NCI-H2196 (cell line): Measurements from ENCODE around the gene TXNRD2.
A peak's percentile ranks its signal among the peaks of the same experiment; 100 is the strongest.

Experiments used
- DNase-seq: peaks from one replicate; lab custom pipeline; 2025; ENCODE audit not compliant: unreplicated experiment; lab: John Stamatoyannopoulos, UW

TXNRD2 gene

DNA sequence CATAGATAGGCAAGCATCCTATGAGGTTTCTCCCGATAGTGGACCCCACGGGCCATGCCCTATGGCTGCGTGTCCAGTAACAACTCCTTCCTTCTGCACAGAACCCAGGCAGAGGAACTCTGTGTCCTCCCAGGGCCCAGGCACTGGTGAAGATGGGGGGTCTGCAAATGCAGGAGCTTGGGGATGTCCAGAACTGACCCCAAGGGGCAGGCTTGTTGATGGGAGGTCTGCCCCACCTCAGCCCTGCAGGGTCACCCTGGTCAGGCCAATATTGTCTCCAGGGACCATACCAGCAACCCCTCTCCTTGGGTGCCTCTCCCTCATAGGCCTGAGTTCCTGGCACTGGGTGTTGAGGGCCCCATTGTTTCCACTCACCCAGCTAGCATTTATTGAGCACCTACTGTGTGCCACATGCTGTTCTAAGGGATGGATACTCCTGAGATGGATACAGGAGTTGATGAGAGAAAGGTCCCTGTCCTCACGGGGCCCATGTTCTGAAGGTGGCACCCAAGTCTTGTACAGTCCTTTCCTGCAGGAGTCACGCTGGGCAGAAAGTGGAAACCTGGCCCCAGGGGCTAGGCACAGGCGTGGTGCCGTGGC lies 26.3 kb upstream of the TXNRD2 start:
- no peak for DNase-seq

DNA sequence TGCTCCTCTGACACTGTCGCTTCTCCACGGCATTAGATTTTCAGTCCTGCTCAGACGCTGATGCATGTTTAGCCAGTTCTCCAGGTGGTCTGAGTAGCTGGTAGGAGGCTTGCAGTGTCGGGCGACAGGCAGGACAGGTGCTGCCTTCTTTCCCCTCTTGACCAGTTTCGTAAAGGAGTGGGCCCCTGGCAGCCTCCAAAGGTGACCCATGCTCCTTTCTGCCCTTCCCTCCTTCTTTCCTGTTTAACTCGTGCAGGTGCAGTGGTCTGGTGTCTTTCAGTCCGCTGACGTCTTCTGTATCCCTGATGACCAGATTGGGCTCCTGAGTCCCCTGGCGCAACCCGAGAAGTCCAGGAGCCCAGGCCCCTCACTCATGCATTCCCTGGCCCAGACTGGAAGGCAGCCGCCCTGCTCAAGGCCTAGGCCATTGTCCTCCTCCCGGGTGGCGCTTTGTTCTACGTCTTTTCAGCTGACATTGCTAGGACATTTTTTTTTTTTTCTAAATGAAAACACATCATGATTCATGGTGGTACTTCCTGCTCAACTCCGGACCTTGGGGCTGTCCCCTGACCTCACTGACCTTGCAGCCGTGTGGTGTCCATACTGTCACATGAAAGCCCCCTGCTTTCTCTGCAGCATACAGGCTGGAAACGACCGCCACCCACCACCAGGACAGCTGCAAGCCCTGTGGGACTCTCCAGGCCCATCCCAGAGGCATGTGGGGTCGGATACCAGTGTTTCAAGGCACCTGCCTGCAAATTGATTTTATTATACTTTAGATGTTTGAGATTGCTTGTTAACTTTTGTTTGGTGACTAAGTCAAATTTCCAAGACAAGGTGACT lies 25.5 kb upstream of the TXNRD2 start:
- DNase-seq = no peak

DNA sequence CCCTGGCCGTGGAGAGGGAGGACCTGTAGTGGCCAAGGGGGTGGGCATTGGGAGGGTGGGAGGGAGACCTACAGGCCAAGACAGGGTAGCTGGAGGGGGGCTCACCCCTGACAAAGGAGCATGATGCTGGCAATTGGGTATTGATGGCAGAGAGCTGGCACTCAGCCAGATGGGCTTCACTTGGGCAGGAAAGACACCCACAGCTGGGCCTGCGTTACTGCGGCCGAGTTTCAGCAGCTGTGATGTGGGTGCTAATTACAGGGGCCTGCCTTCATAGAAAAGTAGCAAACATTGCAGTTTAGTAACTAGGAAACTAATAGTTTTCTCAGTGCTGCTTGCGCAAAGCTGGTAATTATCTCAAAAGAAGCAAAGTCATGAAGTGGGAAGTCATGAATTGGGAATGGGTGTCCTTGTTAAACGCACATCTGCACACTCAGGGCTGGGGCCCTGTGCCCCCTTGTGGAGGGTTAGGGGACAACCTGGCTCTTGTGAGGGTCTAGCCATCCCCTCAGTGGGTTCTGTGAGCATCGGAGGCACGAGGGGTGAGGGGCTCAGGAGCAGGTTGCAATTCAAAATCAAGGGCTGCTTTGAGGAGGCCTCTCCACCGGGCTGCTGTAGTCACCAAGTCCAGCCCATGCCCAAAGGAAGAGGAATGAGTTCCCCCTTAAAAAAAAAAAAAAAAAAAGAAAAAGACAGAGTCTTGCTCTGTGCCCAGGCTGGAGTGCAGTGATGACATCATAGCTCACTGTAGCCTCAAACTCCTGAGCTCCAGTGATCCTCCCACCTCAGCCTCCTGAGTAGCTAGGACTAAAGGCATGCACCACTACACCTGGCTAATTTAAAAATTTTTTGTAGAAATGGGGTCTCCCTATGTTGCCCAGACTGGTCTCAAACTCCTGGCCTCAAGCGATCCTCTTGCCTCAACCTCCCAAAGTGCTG lies 24.4 kb upstream of the TXNRD2 start:
- no peak for DNase-seq

DNA sequence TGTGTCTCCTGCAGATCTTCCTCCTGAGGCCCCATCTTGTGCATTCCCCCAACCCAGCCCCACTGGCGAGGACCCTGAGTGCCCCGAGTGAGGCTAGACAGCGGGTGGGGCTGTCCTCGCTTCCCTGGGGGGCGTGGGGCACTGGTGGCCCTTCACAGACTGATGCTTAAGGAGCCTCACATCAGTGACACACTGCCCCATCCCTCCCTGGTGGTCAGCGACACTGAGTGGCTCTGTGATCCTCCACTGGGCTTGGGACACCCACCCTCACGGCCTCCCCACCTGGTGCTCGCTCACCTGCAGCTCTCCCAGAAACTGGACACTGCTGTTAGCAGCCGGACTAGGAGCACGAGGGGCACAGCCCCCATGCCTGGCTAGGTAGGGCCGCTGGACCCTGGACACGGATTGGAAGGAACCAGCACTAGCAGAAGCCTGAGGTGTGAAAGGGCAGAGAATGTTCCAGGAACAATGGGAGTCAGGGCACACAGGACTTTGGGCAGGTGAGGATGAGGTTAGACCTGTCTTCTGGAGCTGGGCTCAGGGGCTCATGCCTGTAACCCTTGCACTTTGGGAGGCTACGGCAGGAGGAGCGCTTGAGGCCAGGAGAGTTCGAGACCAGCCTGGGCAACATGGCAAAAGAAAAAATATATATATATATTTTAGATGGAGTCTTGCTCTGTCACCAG lies 23.2 kb upstream of the TXNRD2 start:
- DNase-seq = no peak

DNA sequence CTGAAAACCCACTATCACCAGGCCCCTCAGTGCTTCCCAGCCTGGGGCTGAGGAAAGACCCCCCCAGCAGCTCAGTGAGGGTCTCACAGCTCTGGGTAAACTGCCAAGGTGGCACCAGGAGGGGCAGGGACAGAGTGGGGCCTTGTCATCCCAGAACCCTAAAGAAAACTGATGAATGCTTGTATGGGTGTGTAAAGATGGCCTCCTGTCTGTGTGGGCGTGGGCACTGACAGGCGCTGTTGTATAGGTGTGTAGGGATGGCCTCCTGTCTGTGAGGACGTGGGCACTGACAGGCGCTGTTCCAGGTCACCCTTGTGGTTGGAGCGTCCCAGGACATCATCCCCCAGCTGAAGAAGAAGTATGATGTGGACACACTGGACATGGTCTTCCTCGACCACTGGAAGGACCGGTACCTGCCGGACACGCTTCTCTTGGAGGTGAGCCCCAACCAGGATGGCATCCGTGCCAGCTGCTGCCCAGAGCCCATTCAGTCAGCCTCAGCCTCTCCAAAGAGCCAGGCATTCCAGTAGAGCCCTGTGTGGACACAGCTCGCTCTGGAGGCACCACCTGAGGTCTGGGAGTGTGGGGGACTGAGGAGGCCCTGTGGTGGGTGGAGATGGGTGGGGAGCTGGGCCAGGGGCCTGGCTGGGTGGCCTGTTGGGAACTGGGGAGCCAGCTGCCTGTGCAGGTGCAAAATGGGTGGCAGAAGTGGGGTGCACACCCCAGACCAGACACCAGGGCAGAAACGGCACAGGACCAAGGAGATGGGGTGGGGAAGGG lies 22.4 kb upstream of the TXNRD2 start:
- no peak for DNase-seq

DNA sequence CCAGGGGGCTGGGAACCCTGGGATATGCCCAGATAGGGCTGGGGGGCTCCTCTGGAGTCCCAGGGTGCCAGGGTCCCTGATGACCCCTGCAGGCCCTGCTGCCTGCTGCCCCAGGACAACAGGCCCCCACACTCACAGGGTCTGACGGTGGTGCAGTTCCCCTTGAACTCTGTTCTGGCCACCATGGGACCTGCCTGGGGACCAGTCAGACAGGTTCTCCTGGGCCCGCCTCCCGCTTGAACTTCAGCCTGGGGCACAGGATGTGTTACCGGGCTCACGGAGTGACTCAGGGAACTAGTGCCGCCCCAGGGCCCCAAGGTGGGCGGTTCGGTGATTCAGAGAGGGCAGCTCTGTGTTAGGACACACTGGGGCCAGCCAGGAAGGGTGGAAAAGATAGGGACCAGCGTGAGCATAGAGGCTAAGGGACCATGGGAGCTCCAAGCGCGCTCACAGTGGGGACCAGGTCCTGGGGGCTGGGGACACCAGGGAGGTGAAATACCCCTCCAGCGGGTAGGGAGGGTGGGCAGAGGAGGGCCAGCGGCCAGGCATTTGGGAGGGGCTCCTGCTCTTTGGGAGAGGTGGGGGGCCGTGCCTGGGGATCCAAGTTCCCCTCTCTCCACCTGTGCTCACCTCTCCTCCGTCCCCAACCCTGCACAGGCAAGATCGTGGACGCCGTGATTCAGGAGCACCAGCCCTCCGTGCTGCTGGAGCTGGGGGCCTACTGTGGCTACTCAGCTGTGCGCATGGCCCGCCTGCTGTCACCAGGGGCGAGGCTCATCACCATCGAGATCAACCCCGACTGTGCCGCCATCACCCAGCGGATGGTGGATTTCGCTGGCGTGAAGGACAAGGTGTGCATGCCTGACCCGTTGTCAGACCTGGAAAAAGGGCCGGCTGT lies 21.5 kb upstream of the TXNRD2 start:
- peak; percentile 42 for DNase-seq

DNA sequence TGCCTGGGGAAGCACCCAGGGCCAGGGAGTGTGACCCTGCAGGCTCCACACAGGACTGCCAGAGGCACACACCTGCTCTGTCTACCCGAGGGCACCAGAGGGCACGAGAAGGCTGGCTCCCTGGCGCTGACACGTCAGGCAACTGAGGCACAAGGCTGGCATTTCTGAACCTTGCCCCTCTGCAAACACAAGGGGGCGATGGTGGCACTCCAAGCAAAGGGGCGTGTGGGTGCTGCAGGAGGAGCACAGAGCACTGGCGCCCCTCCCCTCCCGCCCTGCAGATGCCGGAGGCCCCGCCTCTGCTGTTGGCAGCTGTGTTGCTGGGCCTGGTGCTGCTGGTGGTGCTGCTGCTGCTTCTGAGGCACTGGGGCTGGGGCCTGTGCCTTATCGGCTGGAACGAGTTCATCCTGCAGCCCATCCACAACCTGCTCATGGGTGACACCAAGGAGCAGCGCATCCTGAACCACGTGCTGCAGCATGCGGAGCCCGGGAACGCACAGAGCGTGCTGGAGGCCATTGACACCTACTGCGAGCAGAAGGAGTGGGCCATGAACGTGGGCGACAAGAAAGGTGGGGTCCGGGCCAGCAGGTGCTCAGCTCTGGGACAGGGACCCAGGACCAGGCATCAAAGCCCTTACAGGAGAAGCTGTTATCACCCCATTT lies 20.8 kb upstream of the TXNRD2 start:
- peak; percentile 76 for DNase-seq

DNA sequence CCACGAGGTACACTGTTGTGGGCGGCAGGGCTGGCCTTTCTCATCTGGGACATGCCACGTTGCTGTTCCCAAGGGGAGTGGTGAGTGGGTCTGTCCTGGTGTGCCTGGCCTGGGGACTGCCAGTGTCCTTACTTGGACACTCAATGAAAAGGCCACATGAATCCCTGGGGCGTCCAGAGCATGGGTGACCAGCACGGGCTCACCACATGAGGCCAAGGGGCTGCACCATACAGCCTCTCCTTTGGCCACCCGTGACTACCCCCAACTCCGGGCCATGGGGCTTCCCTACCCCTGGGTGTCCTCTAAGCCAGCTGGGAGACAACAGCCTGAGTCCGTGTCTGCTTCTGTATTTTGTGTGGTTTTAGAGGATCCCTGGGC lies 20.2 kb upstream of the TXNRD2 start:
- no peak for DNase-seq

DNA sequence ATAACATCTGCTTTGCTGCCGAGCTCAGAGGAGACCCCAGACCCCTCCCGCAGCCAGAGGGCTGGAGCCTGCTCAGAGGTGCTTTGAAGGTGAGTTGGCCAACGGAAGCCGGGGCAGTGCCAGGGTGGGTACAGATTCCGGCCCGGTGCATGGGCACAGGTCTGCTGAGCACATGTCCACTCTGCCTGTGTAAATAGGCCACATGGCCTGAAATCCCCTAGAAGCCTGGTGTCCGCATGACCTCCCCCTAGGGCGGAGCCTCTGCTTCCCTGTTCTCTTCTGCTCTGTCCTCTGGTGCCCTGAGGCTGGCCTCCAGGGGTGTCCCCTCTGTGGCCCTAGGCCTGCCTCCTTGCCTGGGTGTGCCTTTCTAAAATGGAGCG lies 19.6 kb upstream of the TXNRD2 start:
- no peak for DNase-seq

DNA sequence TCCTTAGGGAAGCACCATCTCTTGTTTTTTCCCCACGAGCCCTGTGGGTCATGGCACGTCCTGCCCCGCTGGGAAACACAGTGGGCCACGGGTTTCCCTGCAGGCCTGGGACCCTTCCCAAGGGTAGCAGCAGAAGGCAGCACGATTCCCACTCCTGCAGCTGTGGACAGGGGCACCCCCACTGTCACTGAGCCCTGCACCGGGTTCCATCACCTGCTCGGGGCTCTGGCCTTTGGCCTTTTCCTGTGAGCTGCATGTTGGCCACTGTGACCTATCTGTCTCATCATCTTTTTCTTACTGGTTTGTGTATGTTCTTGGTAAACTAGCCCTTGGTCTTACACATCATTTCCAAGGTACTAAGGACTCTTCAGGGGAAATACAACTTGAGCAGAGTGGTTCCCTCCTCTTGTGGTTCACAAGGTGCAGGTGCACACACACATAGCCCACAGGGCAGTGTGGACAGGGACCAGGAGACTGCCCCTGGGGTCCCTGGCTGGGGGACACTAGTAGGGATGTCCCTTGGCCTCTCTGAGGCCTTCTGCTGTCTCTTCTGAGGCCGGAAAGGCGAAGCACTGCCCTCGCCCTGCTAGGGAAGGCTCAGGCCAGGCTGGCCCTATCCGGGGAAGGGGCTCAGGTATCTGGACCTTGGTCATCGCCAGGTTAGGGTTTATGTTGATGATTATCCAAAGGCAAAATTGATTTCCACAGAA lies 19.0 kb upstream of the TXNRD2 start:
- DNase-seq = no peak

DNA sequence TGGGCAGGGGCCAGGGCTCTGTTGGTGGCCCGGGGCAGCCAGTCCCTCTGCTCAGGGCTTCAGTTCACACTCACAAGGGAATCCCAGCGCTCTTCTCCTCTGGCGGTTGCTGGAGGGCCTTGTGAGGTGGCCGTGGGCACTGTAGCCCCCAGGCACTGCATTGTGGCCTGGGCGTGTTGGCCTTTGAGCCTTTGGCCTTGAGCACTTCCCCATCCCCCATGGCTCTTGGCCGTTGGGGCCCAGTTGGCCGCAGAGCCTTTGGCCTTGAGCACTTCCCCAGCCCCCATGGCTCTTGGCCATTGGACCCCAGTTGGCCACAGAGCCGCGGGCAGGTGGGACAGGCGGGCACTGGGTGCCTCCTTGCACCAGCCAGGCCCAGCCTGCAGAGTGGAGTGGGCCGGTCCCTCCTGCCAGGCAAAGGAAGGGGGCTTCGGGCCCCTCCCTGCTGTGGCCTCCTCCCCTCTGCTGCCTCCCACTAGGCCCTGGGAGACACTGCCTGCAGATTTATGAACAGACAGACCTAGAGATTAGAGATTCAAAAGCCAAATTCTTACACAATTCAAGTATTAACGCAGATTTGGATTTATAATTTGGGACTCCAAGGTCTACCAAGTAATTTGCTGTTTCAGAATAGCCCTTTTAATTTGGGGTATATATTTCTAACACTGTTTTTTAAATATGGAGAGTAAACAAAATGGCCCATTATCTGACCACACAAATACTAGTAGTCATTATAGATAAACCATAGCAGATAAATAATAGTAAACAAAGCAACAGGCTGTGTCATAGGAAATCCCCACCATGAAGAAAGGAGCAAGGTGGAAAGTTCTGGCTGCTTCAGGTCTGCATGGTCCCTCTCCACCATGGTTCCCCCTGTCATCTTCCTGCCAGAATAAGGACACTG lies 18.2 kb upstream of the TXNRD2 start:
- DNase-seq = no peak

DNA sequence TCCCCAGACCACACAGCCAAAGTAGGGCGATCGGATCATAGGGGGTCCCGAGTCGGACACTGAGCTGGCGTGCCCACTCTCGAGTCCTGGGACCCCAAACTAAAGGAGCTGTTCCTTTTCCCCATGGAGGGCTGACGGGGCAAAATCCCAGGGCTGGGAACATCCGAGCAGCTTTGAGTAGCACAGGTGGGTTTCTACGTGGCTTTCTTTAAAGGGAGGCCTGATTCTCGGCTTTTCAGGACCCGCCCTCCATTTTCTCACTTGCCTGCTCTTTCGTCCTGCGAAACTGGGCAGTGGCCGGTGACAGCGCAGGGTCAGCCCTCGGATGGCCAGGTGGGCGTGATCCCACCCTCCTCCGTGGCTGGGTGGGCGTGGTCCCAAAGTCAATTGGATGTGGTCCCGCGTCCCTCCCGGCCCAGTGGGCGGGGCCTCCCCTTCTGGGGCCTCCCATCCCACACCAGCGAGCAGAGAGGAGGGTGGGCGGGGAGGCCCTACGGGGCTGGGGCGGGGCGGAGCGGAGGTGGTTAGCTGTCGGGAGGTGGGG lies 17.5 kb upstream of the TXNRD2 start:
- DNase-seq = no peak

DNA sequence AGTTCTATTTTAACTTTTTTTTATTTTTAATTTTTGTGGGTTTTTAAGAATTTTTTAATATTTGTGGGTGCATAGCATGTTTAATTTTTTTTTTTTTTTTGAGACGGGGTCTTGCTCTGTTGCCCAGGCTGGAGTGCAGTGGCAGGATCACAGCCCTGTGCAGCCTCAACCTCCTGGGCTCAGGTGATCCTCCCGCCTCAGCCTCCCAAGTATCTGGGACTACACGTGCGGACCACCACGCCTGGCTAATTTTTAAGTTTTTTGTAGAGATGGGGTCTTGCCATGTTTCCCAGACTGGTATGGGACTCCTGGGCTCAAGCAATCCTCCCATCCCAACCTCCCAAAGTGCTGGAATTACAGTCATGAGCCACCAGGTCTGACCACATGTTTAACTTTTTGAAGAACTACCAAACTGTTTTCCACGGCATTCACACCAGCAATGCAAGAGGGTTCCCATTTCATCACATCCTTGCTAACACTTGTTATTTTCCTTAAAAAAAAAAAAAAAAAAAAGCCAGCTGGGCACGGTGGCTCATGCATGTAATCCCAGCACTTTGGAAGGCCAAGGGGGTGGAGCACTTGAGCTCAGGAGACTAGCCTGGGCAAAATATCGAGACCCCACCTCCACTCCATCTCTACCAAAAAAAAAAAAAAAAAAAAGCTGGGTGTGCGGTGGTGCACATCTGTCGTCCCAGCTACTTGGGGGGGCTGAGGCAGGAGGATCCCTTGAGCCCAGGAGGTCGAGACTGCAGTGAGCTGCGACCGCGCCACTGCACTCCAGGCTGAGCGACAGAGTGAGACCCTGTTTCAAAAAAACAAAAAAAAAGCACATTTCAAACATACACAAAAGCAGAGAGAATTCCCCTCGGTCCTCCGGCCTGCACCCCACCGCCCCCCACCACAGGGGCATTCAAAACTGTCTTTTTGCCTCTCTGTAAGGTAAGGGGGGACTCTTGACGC lies 16.7 kb upstream of the TXNRD2 start:
- DNase-seq = no peak

DNA sequence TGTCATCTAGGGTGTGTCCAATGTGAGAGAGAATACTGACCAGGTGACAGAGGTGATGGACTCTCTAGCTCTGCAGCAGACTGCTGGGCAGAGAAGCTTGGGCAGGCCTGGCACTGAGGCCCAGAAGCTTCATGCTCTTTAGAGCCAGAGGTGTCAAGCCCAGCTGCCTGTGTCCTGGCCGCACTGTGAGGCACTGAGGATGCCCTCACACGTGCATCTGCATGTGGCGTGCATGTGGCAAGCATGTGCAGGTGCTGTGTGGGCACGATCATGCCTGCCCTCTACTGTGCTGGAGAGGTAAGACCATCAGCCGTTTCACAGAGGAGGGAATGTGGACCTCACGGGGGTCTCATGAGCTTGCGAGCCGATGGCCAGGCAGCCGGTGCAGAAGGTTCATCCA lies 15.8 kb upstream of the TXNRD2 start:
- DNase-seq = no peak

DNA sequence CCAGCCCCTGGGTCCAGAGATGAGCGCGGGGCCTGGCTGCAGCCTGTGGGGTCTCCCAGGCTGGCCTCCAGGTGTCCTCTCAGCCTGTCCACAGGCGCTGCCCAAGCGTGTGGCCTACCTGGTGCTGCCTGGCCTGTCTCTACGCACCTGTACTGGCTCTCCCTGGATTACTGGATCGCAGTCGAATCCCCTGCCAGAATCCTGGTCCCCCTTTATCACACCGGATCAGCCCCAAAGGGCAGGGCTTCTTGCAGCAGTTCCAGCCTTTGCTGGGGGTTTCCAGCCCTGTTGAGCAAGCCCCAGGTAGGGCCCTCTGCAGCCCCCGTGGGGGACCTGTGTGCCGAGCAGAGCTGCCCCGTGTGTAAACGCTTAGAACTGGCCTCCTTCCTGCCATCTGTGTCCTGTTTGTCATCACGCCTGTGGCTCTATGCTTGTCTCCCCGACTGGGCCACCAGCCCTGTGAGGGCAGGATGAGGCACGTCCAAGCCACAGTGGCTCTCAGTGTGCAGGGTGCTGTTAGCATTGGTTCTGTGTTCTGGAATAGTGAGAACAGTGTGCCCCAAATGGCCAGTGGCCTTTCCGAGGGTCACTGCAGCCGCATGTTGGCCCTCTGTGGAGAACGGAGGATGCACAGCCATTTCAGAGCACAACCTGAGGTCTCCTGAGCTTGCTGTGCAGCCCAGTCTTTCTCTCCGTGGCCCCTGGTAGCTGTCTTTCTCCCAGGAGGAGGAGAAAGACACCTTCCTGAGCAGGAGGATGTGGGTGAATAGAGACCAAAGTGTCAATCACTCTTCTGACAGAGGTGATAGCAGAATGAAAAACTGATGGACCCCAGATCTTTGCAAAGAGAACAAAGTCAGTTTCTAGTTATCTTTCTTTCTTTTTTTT lies 13.9 kb upstream of the TXNRD2 start:
- no peak for DNase-seq
